ENCODE measurements around the gene ASNSD1.

- TF ChIP-seq CTCF (conservative IDR thresholded peaks at IDR 0.05; ENCODE audit: low read length) (no peak), EZH2phosphoT487 (IDR thresholded peaks at IDR 0.05; ENCODE audit: borderline replicate concordance) (no peak)
Measured at GRCh38 chr2:189648846-189649509, 12.3 kb upstream of the ASNSD1 start.

Measured in Loucy (cell line).